Epithelial cell of proximal tubule (primary cell): ENCODE measurements around the gene NEGR1. TPM values are rescaled to one million over a fixed set of nuclear protein-coding genes. Genes with fewer than 3 reads are reported as not detected.

Source experiments
- DNase-seq: peaks from one replicate; pipeline ENCODE4 v3.0.0-alpha.2; 2011; ENCODE audit warnings: low read depth
- H3K4me3 ChIP-seq: 2 replicates; pipeline ENCODE4 v1.5.1; 2011; ENCODE audit warnings: low read depth, mild to moderate bottlenecking, low read length
- CTCF ChIP-seq: conservative IDR thresholded peaks from 2 replicates; pipeline ENCODE4 v1.5.1; 2012; ENCODE audit warnings: low read depth, mild to moderate bottlenecking, low read length
- total RNA-seq: library from RNA; depleted of rRNA; stranded (reverse); fragments of >200 nt; gene quantifications from 2 replicates; pipeline ENCODE4 v1.2.3, GENCODE V29; 2015

NEGR1 gene
- total RNA-seq, 1 donor from 2014 or later, result 3.1 TPM

- no peak overlapping the region for H3K4me3 ChIP-seq
- no peak for DNase-seq
- no peak for TF ChIP-seq CTCF
These were observed 272.9 kb downstream of the NEGR1 start for GRCh38 chr1:72009173-72010093.

GRCh38 chr1:72007312-72007711, 275.0 kb downstream of the NEGR1 start:
- H3K4me3 ChIP-seq, result no peak overlapping the region
- no peak for TF ChIP-seq CTCF
- no peak for DNase-seq

- no peak for DNase-seq
- TF ChIP-seq CTCF, result no peak
- no peak overlapping the region for H3K4me3 ChIP-seq
These were observed 276.2 kb downstream of the NEGR1 start for GRCh38 chr1:72006092-72006491.

GRCh38 chr1:72003092-72003491, 279.2 kb downstream of the NEGR1 start:
- no peak for TF ChIP-seq CTCF
- no peak overlapping the region for H3K4me3 ChIP-seq
- no peak for DNase-seq

- H3K4me3 ChIP-seq, result no peak overlapping the region
- DNase-seq, result no peak
These were observed 281.5 kb downstream of the NEGR1 start for GRCh38 chr1:72000809-72001208.

GRCh38 chr1:71994646-71995045, 287.7 kb downstream of the NEGR1 start:
- DNase-seq, result no peak
- TF ChIP-seq CTCF, result no peak
- H3K4me3 ChIP-seq, result no peak overlapping the region

More at GRCh38 chr1:72000809-72001208, 281.5 kb downstream of the NEGR1 start:
- TF ChIP-seq CTCF, result no peak

GRCh38 chr1:71987181-71987580, 295.2 kb downstream of the NEGR1 start:
- no peak overlapping the region for H3K4me3 ChIP-seq
- no peak for DNase-seq
- no peak for TF ChIP-seq CTCF
